ENCODE measurements around the gene CBLN3. TPM values are rescaled to one million over a fixed set of nuclear protein-coding genes. Genes with fewer than 3 reads are reported as not detected.

The CBLN3 gene
- total RNA-seq, 1 experiment from 2014 or later: 2.0 TPM

DNA sequence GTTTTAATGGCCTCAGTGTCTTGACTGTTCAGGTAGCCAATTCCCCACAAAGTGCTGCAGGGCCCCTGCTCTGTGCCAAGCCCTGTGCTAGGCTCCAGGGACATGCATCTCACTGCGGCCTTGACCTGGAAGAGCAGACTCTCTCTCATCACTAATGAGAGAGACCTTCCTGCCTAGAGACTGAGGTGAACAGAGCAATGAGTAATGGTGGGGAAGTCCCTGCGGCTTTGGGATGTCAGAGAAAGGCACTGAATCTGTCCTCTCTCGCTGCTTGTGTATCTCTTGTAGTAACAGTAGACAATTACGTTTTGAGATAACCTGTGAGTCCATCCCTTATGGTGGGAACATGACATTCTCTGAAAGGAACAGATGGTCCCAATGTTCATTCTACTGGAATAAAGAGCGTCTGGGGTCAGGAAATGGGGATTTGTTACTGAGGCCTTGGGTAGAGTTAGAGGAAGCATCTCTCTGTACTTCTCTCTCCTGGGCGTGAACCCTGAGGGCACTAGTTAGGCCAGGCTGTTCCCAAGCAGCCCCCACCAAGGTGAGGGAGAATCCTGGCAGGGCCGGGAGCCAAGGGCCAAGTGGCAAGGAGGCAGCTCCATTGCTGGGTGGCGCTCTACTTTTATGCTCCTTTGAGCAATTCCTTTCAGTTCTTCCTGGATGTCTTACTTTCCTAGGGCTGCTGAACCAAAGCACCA lies 48.0 kb downstream of the CBLN3 start:
- no TSS peak for BruUV-seq (replicated peaks)
- no peaks in the 10 kb centered on the region for H3K79me2 ChIP-seq (ENCODE audit: insufficient read depth, low read length)
- ATAC-seq: no peak
- ChIA-PET RAD21 (ENCODE audit: low non-redundant PET in 1 of 2, low total read pairs in 2 of 2, uncharacterized antibody in 2 of 2, unreplicated experiment in 2 of 2) (no interaction called here), POLR2A (no interaction called here), CTCF (no interaction called here)
- H3K4me2 ChIP-seq (ENCODE audit: low read length): no peak overlapping the region
- no peaks in the 10 kb centered on the region for H3K9me3 ChIP-seq (ENCODE audit: control insufficient read depth in 1 of 2, insufficient read depth in 1 of 2, low read depth in 1 of 2, low read length in 2 of 2)
- no peak overlapping the region for H3K4me3 ChIP-seq (replicated peaks in 1 of 2; ENCODE audit: low read depth in 1 of 2, low read length in 2 of 2)
- no peaks in the 10 kb centered on the region for H3K36me3 ChIP-seq (ENCODE audit: control insufficient read depth in 1 of 2, insufficient read depth in 2 of 2, low read length in 2 of 2)
- H3K9ac ChIP-seq (ENCODE audit: low read length): no peak overlapping the region
- intact Hi-C loops (cut with micrococcal nuclease): no loop called here
- no peak overlapping the region for H3K27ac ChIP-seq (ENCODE audit: low read depth, low read length)
- H2AFZ ChIP-seq (ENCODE audit: low read depth, low read length, poor library complexity, severe bottlenecking): no peak overlapping the region
- peaks cover 0 to 6% of the 10 kb centered on the region in 2 experiments; a peak in 1 of 4 replicates for H3K4me1 ChIP-seq (ENCODE audit: control insufficient read depth in 1 of 2, insufficient read depth in 2 of 2, low read length in 2 of 2)
- no peaks in the 10 kb centered on the region for H3K9me2 ChIP-seq (ENCODE audit: insufficient read depth)
- H4K20me1 ChIP-seq (ENCODE audit: insufficient read depth): no peaks in the 10 kb centered on the region
- no peaks in the 10 kb centered on the region for H3K27me3 ChIP-seq (ENCODE audit: insufficient read depth, low read length)
- DNase-seq (ENCODE audit: low read depth, low spot score): no peak
- no peak for TF ChIP-seq ZNF274 (IDR thresholded peaks at IDR 0.05; ENCODE audit: low read depth, low read length)
- TF ChIP-seq YY1 (IDR thresholded peaks at IDR 0.05; ENCODE audit: extremely low read depth, insufficient replicate concordance, low read depth, low read length): no peak
- TF ChIP-seq, protein P1, sequence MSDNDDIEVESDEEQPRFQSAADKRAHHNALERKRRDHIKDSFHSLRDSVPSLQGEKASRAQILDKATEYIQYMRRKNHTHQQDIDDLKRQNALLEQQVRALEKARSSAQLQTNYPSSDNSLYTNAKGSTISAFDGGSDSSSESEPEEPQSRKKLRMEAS (IDR thresholded peaks at IDR 0.05): no peak
- TF ChIP-seq RAD21 (IDR thresholded peaks at IDR 0.05; ENCODE audit: low read depth): no peak
- no peak for TF ChIP-seq SRF (IDR thresholded peaks at IDR 0.05; ENCODE audit: low read depth)
- no peak for TF ChIP-seq POLR2AphosphoS5 (IDR thresholded peaks at IDR 0.05; ENCODE audit: low read depth, low read length)
- no peak for TF ChIP-seq CEBPB (IDR thresholded peaks at IDR 0.05; ENCODE audit: low read depth)
- TF ChIP-seq, protein P2, sequence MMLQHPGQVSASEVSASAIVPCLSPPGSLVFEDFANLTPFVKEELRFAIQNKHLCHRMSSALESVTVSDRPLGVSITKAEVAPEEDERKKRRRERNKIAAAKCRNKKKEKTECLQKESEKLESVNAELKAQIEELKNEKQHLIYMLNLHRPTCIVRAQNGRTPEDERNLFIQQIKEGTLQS (IDR thresholded peaks at IDR 0.05): no peak
- no peak for TF ChIP-seq TCF7L2 (IDR thresholded peaks at IDR 0.05; ENCODE audit: borderline replicate concordance, extremely low read depth, insufficient read depth, insufficient read length)
- TF ChIP-seq, protein P3, sequence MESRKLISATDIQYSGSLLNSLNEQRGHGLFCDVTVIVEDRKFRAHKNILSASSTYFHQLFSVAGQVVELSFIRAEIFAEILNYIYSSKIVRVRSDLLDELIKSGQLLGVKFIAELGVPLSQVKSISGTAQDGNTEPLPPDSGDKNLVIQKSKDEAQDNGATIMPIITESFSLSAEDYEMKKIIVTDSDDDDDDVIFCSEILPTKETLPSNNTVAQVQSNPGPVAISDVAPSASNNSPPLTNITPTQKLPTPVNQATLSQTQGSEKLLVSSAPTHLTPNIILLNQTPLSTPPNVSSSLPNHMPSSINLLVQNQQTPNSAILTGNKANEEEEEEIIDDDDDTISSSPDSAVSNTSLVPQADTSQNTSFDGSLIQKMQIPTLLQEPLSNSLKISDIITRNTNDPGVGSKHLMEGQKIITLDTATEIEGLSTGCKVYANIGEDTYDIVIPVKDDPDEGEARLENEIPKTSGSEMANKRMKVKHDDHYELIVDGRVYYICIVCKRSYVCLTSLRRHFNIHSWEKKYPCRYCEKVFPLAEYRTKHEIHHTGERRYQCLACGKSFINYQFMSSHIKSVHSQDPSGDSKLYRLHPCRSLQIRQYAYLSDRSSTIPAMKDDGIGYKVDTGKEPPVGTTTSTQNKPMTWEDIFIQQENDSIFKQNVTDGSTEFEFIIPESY (IDR thresholded peaks at IDR 0.05; ENCODE audit: extremely low read depth, insufficient replicate concordance, low read length): no peak
- TF ChIP-seq EGR1 (IDR thresholded peaks at IDR 0.05; ENCODE audit: low read depth): no peak
- no peak for TF ChIP-seq ZFX (IDR thresholded peaks at IDR 0.05)
- TF ChIP-seq POLR2A (IDR thresholded peaks at IDR 0.05; ENCODE audit: borderline replicate concordance, extremely low read depth, insufficient read depth, insufficient read length): no peak
- no peak for TF ChIP-seq SP1 (IDR thresholded peaks at IDR 0.05; ENCODE audit: low read depth)
- no peak for TF ChIP-seq FOSL1 (IDR thresholded peaks at IDR 0.05; ENCODE audit: low read depth)
- TF ChIP-seq EZH2phosphoT487 (IDR thresholded peaks at IDR 0.05; ENCODE audit: borderline replicate concordance): no peak
- TF ChIP-seq REST (IDR thresholded peaks at IDR 0.05; ENCODE audit: low read depth): no peak
- no peak for TF ChIP-seq ELF1 (IDR thresholded peaks at IDR 0.05; ENCODE audit: borderline replicate concordance, low read depth)
- TF ChIP-seq JUND (IDR thresholded peaks at IDR 0.05): no peak
